Mammary epithelial cell (primary cell): Measurements from ENCODE around the gene ABCG1.

Source experiments
- CTCF ChIP-seq, 2 donors: IDR thresholded peaks in 1 of 2; conservative IDR thresholded peaks in 1 of 2; 2 replicates each; pipeline ENCODE4 v1.5.1; 2011 to 2012; ENCODE audit warnings: inconsistent platforms in 2 of 2, low read length in 2 of 2, mild to moderate bottlenecking in 2 of 2, control low read depth in 1 of 2, low read depth in 1 of 2; ENCODE audit not compliant: insufficient read depth in 1 of 2; ENCODE audit errors: extremely low read depth in 1 of 2
- EZH2 ChIP-seq: IDR thresholded peaks from 2 replicates; pipeline ENCODE4 v1.6.1; 2012; ENCODE audit warnings: low read length, inconsistent platforms, borderline replicate concordance

DNA sequence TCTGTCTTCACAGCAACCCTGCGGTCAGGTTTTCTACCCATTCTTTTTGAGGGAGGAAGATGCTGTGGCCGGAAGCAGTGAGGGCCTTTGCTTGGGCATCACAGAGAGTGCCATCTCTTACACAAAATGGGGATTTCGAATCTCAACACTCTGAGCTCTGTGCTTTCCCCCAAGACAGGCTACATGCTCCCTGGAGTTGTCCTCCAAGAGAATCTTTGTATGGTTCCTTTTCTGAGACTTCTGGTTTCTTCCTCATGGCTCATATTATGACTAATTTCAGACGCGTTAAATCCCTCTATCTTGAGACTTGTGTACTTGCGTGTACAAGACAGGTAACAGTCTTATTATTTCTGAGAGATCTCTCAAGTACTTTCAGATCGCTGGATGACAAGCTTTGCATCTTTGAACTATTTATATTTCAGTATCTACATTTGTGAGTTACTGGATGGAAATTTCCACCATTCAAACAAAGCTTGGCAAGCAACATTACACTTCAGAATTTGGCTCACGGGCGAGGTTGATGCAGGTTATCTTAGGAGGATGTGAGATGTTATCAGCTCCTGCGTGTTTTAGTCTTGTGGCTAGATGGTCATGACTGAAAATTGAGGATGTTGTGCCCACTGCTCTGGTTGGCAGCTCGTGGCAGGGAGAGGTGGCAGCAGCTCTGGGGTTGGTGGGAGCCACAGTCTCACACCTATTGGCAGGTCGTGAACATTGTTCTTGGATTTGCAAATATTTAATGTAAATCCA, 19.4 kb downstream of the ABCG1 start:
- no peak for TF ChIP-seq CTCF (conservative IDR thresholded peaks at IDR 0.05 in 1 of 2, IDR thresholded peaks at IDR 0.05 in 1 of 2; ENCODE audit: extremely low read depth in 1 of 2, insufficient read depth in 1 of 2, low read depth in 1 of 2, low read length in 2 of 2)
- no peak for TF ChIP-seq EZH2
